CD4-positive, alpha-beta memory T cell (primary cell): Measurements from ENCODE around the gene C19orf67. TPM values are rescaled to one million over a fixed set of nuclear protein-coding genes. Genes with fewer than 3 reads are reported as not detected.

ENCODE experiments used
- CTCF ChIA-PET: fragments of 350-600 bp; sonication (Branson Sonifier 250); formaldehyde crosslinking; loops from one replicate; lab custom pipeline; 2021; ENCODE audit warnings: inconsistent platforms; ENCODE audit not compliant: partially characterized antibody; lab: Charles Lee
- POLR2A ChIA-PET: fragments of 350-600 bp; sonication (Branson Sonifier 250); formaldehyde crosslinking; loops from one replicate; lab custom pipeline; 2021; ENCODE audit not compliant: partially characterized antibody; lab: Charles Lee
- DNase-seq, 5 donors: peaks; one replicate each; pipeline versions ENCODE4 v3.0.0 to v3.0.0-alpha.2; 2020 to 2022; ENCODE audit warnings: mixed read lengths in 1 of 5
- H3K27ac ChIP-seq: one replicate; pipeline ENCODE4 v1.7.0; 2013; ENCODE audit warnings: low read depth, low read length
- H3K27me3 ChIP-seq: 2 replicates; pipeline ENCODE4 v1.7.0; 2013; ENCODE audit warnings: mild to moderate bottlenecking, low read length, moderate library complexity; ENCODE audit not compliant: insufficient read depth
- H3K36me3 ChIP-seq: 2 replicates; pipeline ENCODE4 v1.7.0; 2013; ENCODE audit warnings: mild to moderate bottlenecking, low read length, moderate library complexity; ENCODE audit not compliant: insufficient read depth
- H3K4me1 ChIP-seq: 2 replicates; pipeline ENCODE4 v1.7.0; 2013; ENCODE audit warnings: mild to moderate bottlenecking, low read length, moderate library complexity; ENCODE audit not compliant: insufficient read depth
- H3K4me3 ChIP-seq, 2 donors: one replicate each; pipeline ENCODE4 v1.7.0; 2013; ENCODE audit warnings: low read length in 2 of 2, mild to moderate bottlenecking in 1 of 2
- H3K9me3 ChIP-seq, 2 donors: one replicate each; pipeline ENCODE4 v1.7.0; 2013; ENCODE audit warnings: low read length in 2 of 2, control low read depth in 1 of 2; ENCODE audit not compliant: control insufficient read depth in 1 of 2
- H3K27ac Mint-ChIP-seq, 7 donors: one replicate each; pipeline ENCODE4 v1.8.0; 2020 to 2021; ENCODE audit warnings: mixed read lengths in 7 of 7, mild to moderate bottlenecking in 6 of 7, inconsistent platforms in 3 of 7, moderate library complexity in 3 of 7
- H3K27me3 Mint-ChIP-seq, 2 donors: one replicate each; pipeline ENCODE4 v1.8.0; 2020 to 2021; ENCODE audit warnings: mixed read lengths in 2 of 2
- H3K36me3 Mint-ChIP-seq, 2 donors: one replicate each; pipeline ENCODE4 v1.8.0; 2020 to 2021; ENCODE audit warnings: mixed read lengths in 2 of 2, inconsistent platforms in 1 of 2, mild to moderate bottlenecking in 1 of 2
- H3K4me1 Mint-ChIP-seq, 4 donors: one replicate each; pipeline ENCODE4 v1.8.0; 2020 to 2021; ENCODE audit warnings: mixed read lengths in 4 of 4, mild to moderate bottlenecking in 1 of 4
- H3K4me3 Mint-ChIP-seq, 8 donors: one replicate each; pipeline ENCODE4 v1.8.0; 2020 to 2021; ENCODE audit warnings: mixed read lengths in 8 of 8, mild to moderate bottlenecking in 7 of 8, moderate library complexity in 6 of 8, inconsistent platforms in 3 of 8
- H3K9me3 Mint-ChIP-seq, 8 donors: one replicate each; pipeline ENCODE4 v1.8.0; 2020 to 2021; ENCODE audit warnings: mixed read lengths in 8 of 8, mild to moderate bottlenecking in 5 of 8, inconsistent platforms in 3 of 8, moderate library complexity in 1 of 8
- intact Hi-C: fragments of 100-400 bp; cut with micrococcal nuclease; formaldehyde crosslinking; loops from one replicate; pipeline ENCODE4 v1.15.1; 2023
- polyA plus RNA-seq, 2 donors: library from polyadenylated mRNA; unstranded; fragments of 300-500 nt; fragmentation: Illumina TruSeq; gene quantifications; one replicate each; pipeline ENCODE4 v1.2.3, GENCODE V29; 2021
- total RNA-seq, 2 experiments: library from RNA; stranded (reverse); gene quantifications; one replicate each; pipeline ENCODE4 v1.2.3, GENCODE V29; 2021

The C19orf67 gene
- total and polyA plus RNA-seq, 4 experiments from 2014 or later, result 0.55 TPM; not detected in 3

DNA sequence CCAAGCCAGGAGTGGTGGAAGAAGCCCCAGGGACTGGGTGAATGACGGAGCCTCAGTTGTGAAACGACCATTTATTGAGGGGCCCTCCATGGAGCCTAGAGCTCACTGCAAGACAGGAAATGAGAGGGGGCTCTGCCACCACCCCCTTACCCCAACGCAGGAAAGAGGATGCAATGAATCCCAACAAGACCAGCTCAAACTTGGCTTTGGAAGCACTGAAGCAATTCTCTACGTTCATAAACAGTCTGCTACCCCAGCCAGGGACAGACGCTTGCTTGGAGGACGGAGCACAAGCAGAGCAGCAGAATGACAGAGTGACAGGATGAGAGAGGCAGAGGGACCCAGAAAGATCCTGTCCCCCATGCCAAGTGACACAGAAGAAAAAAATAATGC is 30.9 kb upstream of the C19orf67 start:
- peak overlapping the region; percentile 69 to 89 (median 88) for H3K27ac Mint-ChIP-seq
- H3K9me3 Mint-ChIP-seq, result peaks cover 0 to 2% (median 0%) of the 10 kb centered on the region in 8 donors
- no peaks in the 10 kb centered on the region for H3K9me3 ChIP-seq
- intact Hi-C loops, result loop anchor here (2.0 kb wide), 1 partner anchor 236 kb away; no protein-coding TSS in a partner anchor
- no peak for DNase-seq
- no peaks in the 10 kb centered on the region for H3K27me3 ChIP-seq
- H3K4me1 Mint-ChIP-seq, result peaks cover 23 to 59% (median 41%) of the 10 kb centered on the region in 4 donors
- H3K4me1 ChIP-seq, result peaks cover 50% of the 10 kb centered on the region
- peak overlapping the region; percentile 8 for H3K27ac ChIP-seq
- no peaks in the 10 kb centered on the region for H3K27me3 Mint-ChIP-seq
- peak overlapping the region; percentile 88 to 97 (median 91) for H3K4me3 Mint-ChIP-seq
- peaks cover 0 to 7% of the 10 kb centered on the region in 2 donors for H3K36me3 Mint-ChIP-seq
- ChIA-PET CTCF (interaction anchor here (0.8 to 2.7 kb wide), 5 partner anchors 20 to 237 kb away, joined by 3 to 9 read pairs (median 7); partner anchors contain the start of gene ASF1B), POLR2A (interaction anchor here (0.6 to 4.8 kb wide), 8 partner anchors 20 to 961 kb away, joined by 3 to 40 read pairs (median 4); partner anchors contain the start of gene ASF1B)
- no peaks in the 10 kb centered on the region for H3K36me3 ChIP-seq
- peak overlapping the region; percentile 30 to 57 for H3K4me3 ChIP-seq

DNA sequence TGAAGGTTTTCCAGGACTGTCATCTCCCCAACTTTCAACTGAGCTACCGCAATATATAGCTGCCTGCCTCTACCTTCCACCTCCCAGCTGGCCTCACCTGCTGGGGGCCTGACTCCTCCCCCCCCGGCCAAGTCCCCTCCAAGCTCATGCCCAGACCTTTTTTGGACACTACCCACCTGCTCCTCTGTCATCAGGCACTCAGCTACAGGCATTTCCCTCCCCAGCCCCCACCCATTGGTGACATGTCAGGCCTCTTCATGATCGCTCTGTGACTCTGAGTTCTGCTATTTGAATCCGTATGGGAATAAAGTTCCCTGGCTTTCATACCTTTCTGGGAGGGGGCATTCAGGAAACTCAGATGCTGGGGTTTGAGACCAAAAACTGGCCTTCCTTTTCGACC is 30.2 kb upstream of the C19orf67 start:
- H3K4me3 Mint-ChIP-seq, result peak overlapping the region; percentile 24 to 97 (median 90)
- intact Hi-C loops, result loop anchor here (2.0 kb wide), 2 partner anchors 43 to 235 kb away; partner anchors contain the start of gene MISP3
- no peak overlapping the region for H3K27ac ChIP-seq
- H3K36me3 ChIP-seq, result no peaks in the 10 kb centered on the region
- ChIA-PET CTCF (interaction anchor here (0.5 to 2.7 kb wide), 12 partner anchors 12 to 300 kb away, joined by 3 to 9 read pairs (median 4); partner anchors contain the start of gene ASF1B), POLR2A (interaction anchor here (1.0 to 4.8 kb wide), 5 partner anchors 21 to 960 kb away, joined by 3 to 40 read pairs (median 5); partner anchors contain the start of gene ASF1B)
- H3K9me3 Mint-ChIP-seq, result peaks cover 0 to 2% (median 0%) of the 10 kb centered on the region in 8 donors
- no peaks in the 10 kb centered on the region for H3K9me3 ChIP-seq
- H3K4me1 Mint-ChIP-seq, result peaks cover 23 to 61% (median 43%) of the 10 kb centered on the region in 4 donors
- H3K4me1 ChIP-seq, result peaks cover 50% of the 10 kb centered on the region
- H3K27me3 ChIP-seq, result no peaks in the 10 kb centered on the region
- H3K27ac Mint-ChIP-seq, result peak overlapping the region in 6 of 7 donors; percentile 19 to 89 (median 63)
- peaks cover 0 to 7% of the 10 kb centered on the region in 2 donors for H3K36me3 Mint-ChIP-seq
- DNase-seq, result no peak
- no peak overlapping the region for H3K4me3 ChIP-seq
- H3K27me3 Mint-ChIP-seq, result no peaks in the 10 kb centered on the region

DNA sequence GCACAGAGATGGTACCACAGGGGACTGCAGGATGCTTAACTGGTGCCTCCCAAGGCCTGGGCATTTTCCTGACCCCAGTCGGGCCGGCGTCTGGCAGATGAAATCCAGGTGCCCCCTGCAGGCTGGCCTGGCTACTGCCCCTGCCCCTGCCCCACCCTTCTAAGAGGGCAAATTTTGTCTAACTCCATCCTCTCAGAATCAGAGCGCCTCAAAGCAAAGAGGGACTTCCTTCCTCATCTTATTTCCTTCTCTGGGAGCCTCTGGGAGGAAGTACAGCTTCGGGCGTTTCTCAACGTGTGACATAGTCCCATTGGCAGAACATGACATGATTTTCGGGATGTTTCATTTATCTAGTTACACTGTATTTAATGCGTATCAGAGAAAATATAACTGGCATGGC is 29.3 kb upstream of the C19orf67 start:
- H3K4me1 Mint-ChIP-seq, result peaks cover 23 to 64% (median 44%) of the 10 kb centered on the region in 4 donors
- peak overlapping the region in 5 of 8 donors; percentile 17 to 57 (median 41) for H3K4me3 Mint-ChIP-seq
- H3K27ac Mint-ChIP-seq, result peak overlapping the region in 4 of 7 donors; percentile 59 to 86 (median 66)
- Histone ChIP-seq H3K4me1 (peaks cover 50% of the 10 kb centered on the region), H3K9me3 (no peaks in the 10 kb centered on the region), H3K36me3 (no peaks in the 10 kb centered on the region), H3K27me3 (no peaks in the 10 kb centered on the region), H3K4me3 (no peak overlapping the region), H3K27ac (no peak overlapping the region)
- H3K36me3 Mint-ChIP-seq, result peaks cover 0 to 7% of the 10 kb centered on the region in 2 donors
- peak in 4 of 5 donors; percentile 31 to 42 (median 34) for DNase-seq
- ChIA-PET CTCF (interaction anchor here (0.8 to 2.7 kb wide), 15 partner anchors 9 to 236 kb away, joined by 3 to 9 read pairs (median 4); partner anchors contain the start of gene ASF1B), POLR2A (interaction anchor here (0.6 to 4.8 kb wide), 5 partner anchors 22 to 837 kb away, joined by 3 to 40 read pairs (median 4); partner anchors contain the start of genes ASF1B and DNAJB1)
- H3K27me3 Mint-ChIP-seq, result no peaks in the 10 kb centered on the region
- peaks cover 0 to 2% (median 0%) of the 10 kb centered on the region in 8 donors for H3K9me3 Mint-ChIP-seq
- intact Hi-C loops, result loop anchor here (2.0 kb wide), 1 partner anchor 42 kb away; the partner anchor contains the start of gene MISP3

DNA sequence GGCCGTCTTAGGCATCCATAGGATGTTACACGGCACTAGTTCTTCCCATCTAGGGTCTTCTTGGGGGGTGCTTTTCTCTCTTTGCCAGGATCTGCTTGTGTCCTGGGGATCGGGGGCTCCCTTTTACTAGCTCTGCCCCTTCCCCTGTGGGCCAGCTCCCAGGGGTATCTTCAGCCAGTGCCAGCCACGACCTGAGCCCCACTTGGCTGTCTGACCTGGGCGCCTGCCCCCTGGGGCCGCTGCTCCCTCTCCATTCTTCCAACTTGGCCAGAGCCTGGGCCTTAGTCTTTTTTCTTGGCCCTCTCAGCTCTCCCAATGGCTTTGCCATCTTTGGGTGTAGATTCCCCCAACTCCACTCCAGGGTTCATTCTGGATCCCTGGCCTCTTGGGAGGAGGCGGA is 28.9 kb upstream of the C19orf67 start:
- H3K27me3 Mint-ChIP-seq, result no peaks in the 10 kb centered on the region
- ChIA-PET POLR2A (interaction anchor here (0.7 to 1.5 kb wide), 4 partner anchors 23 to 404 kb away, joined by 3 to 9 read pairs (median 4); partner anchors contain the start of gene DNAJB1), CTCF (interaction anchor here (0.8 to 2.7 kb wide), 14 partner anchors 10 to 235 kb away, joined by 3 to 9 read pairs (median 4); partner anchors contain the start of gene ASF1B)
- Histone ChIP-seq H3K27me3 (no peaks in the 10 kb centered on the region), H3K36me3 (no peaks in the 10 kb centered on the region), H3K4me1 (peaks cover 50% of the 10 kb centered on the region), H3K27ac (no peak overlapping the region), H3K4me3 (no peak overlapping the region), H3K9me3 (no peaks in the 10 kb centered on the region)
- peaks cover 0 to 7% of the 10 kb centered on the region in 2 donors for H3K36me3 Mint-ChIP-seq
- peaks cover 23 to 64% (median 44%) of the 10 kb centered on the region in 4 donors for H3K4me1 Mint-ChIP-seq
- intact Hi-C loops, result loop anchor here (2.0 kb wide), 1 partner anchor 42 kb away; the partner anchor contains the start of gene MISP3
- no peak for DNase-seq
- H3K9me3 Mint-ChIP-seq, result peaks cover 0 to 2% (median 0%) of the 10 kb centered on the region in 8 donors
- peak overlapping the region in 1 of 8 donors; percentile 49 for H3K4me3 Mint-ChIP-seq
- H3K27ac Mint-ChIP-seq, result peak overlapping the region in 2 of 7 donors; percentile 59 to 86

DNA sequence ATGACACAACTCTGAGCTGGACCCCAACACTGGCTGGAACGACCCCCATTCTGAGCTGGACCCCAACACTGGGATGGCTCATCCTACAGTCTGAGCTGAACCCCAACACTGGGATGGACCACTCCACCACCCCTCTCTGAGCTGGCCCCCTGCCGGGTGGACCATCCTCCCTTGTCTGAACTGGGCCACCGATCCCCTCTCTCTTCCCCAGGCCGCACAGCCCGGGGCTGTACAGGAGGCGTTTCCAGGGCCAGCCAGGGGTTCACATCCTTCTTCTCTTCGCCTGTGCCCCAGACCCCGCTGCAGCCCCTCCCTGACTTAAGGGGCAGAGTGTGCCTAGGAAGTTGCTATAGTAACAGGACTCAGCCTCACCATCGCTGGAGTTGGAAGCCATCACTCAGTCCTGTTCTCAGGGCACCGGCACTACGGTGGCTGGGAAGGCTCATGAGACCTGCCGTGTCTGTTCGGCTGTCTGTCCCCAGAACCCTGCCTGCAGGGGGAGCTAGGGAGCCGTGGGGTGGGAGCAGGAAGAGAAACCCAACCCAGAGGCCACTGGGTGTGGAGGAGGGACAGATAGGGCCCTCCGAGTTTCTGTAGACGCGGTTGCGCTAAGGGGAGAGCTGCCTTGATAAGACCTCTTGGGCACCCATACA is 28.3 kb upstream of the C19orf67 start:
- peaks cover 45% of the 10 kb centered on the region for H3K4me1 ChIP-seq
- peak overlapping the region in 3 of 7 donors; percentile 24 to 53 (median 41) for H3K27ac Mint-ChIP-seq
- H3K27me3 Mint-ChIP-seq, result no peaks in the 10 kb centered on the region
- H3K9me3 Mint-ChIP-seq, result peaks cover 0 to 2% (median 0%) of the 10 kb centered on the region in 8 donors
- H3K4me1 Mint-ChIP-seq, result peaks cover 21 to 59% (median 41%) of the 10 kb centered on the region in 4 donors
- H3K27ac ChIP-seq, result no peak overlapping the region
- H3K9me3 ChIP-seq, result no peaks in the 10 kb centered on the region
- POLR2A ChIA-PET, result interaction anchor here (0.7 to 1.5 kb wide), 4 partner anchors 23 to 404 kb away, joined by 3 to 9 read pairs (median 4); partner anchors contain the start of gene DNAJB1
- no peak overlapping the region for H3K4me3 ChIP-seq
- H3K27me3 ChIP-seq, result no peaks in the 10 kb centered on the region
- H3K36me3 ChIP-seq, result no peaks in the 10 kb centered on the region
- H3K36me3 Mint-ChIP-seq, result peaks cover 0 to 7% of the 10 kb centered on the region in 2 donors
- H3K4me3 Mint-ChIP-seq, result peak overlapping the region in 2 of 8 donors; percentile 39
- DNase-seq, result peak in 4 of 5 donors; percentile 8 to 53 (median 28)
- CTCF ChIA-PET, result interaction anchor here (0.8 to 2.7 kb wide), 11 partner anchors 10 to 234 kb away, joined by 3 to 9 read pairs (median 4); partner anchors contain the start of gene ASF1B
- intact Hi-C loops, result loop anchor here (2.0 kb wide), 1 partner anchor 41 kb away; the partner anchor contains the start of gene MISP3

DNA sequence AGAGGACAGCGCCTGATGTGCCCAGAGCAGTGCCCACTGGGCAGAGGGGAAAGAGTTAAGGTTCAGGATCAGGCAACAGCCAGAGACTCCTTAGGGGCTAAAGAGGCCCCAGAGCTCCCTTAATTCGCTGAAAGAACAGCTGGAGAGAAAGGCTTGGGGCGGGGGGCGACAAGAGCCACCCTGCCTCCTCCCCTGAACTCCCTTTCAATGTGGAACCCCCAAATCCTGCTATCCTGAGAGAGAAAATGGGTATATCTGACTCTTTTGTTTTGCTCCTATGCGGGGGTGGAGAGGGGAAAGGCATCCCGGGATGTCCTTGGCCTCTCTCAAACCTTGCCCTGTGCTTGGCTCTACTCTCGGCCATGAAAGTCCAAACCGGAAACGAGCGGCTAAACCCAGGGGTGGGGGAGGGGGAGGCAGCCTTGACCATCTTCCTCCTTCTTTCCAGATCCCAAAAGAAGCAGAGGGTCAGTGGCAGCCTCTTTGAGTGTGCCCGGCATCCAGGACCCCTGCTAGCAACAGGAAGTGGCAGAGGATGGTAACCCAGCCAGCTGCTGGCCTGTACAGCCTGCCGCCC is 27.3 kb upstream of the C19orf67 start:
- no peaks in the 10 kb centered on the region for H3K27me3 Mint-ChIP-seq
- ChIA-PET CTCF (interaction anchor here (1.5 to 2.6 kb wide), 5 partner anchors 9 to 233 kb away, joined by 4 to 9 read pairs (median 6); no protein-coding TSS in a partner anchor), POLR2A (interaction anchor here (1.0 kb wide), 1 partner anchor 81 kb away, joined by 3 read pairs; the partner anchor contains the start of gene IL27RA)
- H3K36me3 Mint-ChIP-seq, result peaks cover 3 to 7% of the 10 kb centered on the region in 2 donors
- Histone ChIP-seq H3K9me3 (no peaks in the 10 kb centered on the region), H3K27me3 (no peaks in the 10 kb centered on the region), H3K36me3 (no peaks in the 10 kb centered on the region), H3K4me1 (peaks cover 38% of the 10 kb centered on the region), H3K4me3 (no peak overlapping the region), H3K27ac (no peak overlapping the region)
- H3K27ac Mint-ChIP-seq, result peak overlapping the region in 3 of 7 donors; percentile 48 to 75 (median 70)
- peaks cover 0 to 2% (median 0%) of the 10 kb centered on the region in 8 donors for H3K9me3 Mint-ChIP-seq
- no peak for DNase-seq
- H3K4me1 Mint-ChIP-seq, result peaks cover 16 to 53% (median 35%) of the 10 kb centered on the region in 4 donors
- intact Hi-C loops, result no loop called here
- H3K4me3 Mint-ChIP-seq, result peak overlapping the region in 1 of 8 donors; percentile 4
